GM23338 (cell line): ENCODE results near the gene FHIP1B.

Experiments used
- EZH2 ChIP-seq: fragments of 200-600 bp; sonication (generic); IDR thresholded peaks from one replicate; pipeline ENCODE4 v1.8.0; 2017; ENCODE audit warnings: antibody characterized with exemption, mild to moderate bottlenecking, low read depth; ENCODE audit not compliant: unreplicated experiment
- NANOG ChIP-seq: IDR thresholded peaks from 2 replicates; pipeline ENCODE4 v1.6.1; 2016; ENCODE audit warnings: antibody characterized with exemption, borderline replicate concordance

DNA sequence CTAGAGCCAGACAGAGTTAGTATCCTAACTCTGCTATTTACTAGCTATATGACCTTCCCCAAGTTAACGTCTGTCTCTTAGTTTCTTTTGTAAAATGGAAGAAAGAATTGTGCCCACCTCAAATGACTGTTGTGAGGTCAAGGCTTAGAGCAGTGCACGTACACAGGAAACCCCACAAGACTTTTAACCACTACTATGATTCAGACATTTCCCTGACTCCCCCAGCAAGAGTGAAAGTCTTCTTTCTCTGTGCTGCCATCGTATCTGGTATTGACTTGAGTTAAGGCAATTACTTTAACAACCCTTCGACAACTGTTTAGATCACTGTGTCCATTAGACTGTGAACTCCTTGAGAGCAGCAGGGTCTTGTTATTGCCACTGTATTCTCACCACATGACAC lies 38.0 kb downstream of the FHIP1B start:
- TF ChIP-seq EZH2 (no peak), NANOG (no peak)
